LoVo (cell line): Measurements from ENCODE around the gene PPP2CA.
"Not testable (repeated sequence)": the region's sequence is repeated elsewhere in the genome, so short reads cannot be mapped to it uniquely, and the experiment has no call there.

Experiments used
- DNase-seq: peaks from one replicate; pipeline ENCODE4 v3.0.0-alpha.2; 2016; ENCODE audit warnings: low spot score

Gene PPP2CA

GRCh38 chr5:134245101-134245604 is 19.3 kb upstream of the PPP2CA start:
- DNase-seq = peak; percentile 85

DNA sequence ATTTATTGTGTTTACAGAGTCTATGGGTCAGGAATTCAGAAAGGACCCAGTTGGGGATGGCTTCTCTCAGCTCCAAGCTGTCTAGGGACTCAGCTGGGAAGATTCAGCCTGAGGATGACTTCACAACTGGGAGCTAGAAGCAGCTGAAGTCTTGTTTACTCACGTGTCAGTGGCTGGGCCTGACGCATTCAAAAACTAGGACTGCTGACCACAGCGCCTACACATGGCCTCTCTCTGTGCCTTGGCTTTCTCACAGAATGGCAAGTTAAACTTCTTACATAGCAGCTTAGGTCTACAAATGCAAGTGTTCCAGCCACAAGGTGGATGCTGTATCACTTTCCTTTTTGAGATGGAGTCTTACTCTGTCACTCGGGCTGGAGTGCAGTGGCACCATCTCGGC is 16.3 kb upstream of the PPP2CA start:
- no peak for DNase-seq

GRCh38 chr5:134240421-134240962 is 14.6 kb upstream of the PPP2CA start:
- no peak for DNase-seq

DNA sequence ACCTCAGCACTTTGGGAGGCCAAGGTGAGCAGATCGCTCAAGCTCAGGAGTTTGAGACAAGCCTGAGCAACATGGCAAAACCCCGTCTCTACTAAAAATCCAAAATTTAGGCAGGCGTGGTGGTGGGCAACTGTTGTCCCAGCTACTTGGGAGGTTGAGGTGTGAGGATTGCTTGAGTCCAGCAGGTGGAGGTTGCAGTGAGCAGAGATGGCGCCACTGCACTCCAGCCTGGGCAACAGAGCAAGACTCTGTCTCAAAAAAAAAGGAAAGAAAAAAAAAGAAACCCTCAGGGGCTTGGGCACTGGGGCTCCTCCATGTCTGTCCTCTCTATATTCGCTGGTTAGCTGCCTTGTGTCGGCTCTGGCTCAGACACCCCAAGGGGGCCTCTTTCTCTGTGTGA is 10.9 kb upstream of the PPP2CA start:
- no peak for DNase-seq

- DNase-seq = no peak
Observed at GRCh38 chr5:134236318-134236717, 10.4 kb upstream of the PPP2CA start.

- DNase-seq = no peak
Observed at GRCh38 chr5:134228624-134229023, 2.8 kb upstream of the PPP2CA start.

DNA sequence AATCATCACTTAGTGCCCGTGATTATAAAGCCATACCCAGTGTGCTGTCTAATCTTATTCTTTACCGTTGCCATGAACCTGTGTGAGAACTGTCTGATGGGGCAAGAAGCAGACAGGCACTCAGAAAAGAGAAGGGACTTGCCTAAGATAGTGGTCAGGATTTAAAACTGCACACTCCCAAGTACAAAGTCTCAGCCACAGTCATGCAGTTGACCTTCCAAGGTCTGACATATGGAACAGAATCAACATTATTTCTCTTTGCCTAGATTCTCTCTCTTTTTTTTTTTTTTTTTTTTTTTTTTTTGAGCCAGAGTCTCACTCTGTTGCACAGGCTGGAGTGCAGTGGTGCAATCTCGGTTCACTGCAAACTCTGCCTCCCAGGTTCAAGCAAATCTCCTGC is 1.9 kb upstream of the PPP2CA start:
- DNase-seq = no peak

GRCh38 chr5:134227259-134227658 is 1.4 kb upstream of the PPP2CA start:
- peak; percentile 61 for DNase-seq

GRCh38 chr5:134226441-134227192 is 744 bp upstream of the PPP2CA start:
- DNase-seq = no peak

DNA sequence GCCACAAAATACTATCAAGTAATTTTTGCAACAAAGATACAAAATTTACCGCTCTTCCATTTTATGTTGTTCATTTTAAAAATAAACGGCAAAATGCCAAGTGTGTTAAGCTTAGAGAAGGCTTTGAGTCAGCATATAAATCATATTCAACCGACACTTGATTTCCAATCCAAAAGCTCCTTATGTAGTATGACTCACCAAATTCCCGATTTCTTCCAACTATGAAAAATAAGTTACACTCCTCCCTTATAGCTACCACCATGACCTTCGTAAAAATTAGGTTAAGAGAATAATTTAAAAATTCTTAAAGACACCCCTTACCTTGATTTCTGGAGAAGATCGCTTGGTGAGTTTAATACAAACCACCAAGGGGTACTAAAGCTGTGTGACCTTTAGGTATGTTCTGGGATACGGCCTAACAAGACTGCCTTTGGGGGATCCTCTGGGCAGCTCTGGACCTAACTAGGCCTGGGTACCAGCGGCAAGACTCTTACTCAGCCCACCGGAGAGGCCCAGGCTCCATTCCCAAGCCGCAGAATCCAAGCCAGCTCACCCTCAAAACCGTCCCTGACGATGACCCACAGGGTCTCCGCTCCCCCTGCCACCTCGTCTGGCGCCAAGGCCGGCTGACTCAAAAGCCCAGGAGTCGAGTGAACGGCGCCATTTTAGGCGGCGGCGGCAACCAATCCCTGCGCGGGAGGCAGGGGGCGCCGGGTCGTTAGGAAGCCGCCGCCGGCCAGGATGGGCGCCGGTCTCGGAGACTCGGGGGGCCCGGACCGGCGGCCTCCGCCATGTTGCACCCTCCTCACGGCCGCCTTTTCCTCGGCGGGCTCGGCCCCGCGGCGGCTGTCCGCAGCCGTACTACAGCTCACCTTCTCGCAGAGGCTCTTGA is 739 bp downstream of the PPP2CA start:
- peak; percentile 67 for DNase-seq

DNA sequence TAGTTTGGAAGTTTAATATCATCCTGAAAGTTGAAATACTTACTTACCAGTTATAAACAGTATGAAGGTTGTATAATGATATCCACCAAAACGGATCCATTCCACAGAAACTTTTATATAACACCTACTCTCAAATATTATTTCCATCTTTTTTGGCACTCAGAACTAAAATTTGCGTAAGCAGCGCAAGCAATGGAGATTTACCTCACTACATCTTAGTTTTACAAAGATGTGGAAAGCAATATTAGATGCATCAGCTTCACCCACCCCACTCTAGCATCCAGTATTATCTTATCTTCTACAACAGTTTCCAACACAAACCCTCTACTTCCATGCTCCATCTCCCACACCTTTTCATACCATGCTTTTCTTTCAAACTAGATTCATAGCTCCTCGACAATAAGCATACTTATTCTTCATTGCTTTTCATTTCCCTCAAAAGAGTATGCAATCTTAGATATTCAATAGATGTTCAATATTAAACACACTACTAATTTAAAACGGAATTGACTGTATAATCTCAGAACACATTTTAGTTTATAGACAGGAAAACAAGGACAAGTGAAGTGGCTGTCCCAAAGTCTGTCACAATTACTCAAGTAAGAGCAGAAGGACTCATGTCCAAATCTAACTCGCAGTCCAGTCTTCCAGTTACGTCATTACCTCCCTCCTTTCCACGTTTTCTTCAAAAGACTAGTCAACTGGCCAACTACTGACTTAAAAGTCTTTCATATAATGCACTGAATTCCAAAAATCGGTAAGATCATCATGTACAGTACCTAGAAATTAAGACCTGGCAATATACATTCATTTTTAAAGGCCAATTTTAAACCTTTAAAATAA is 2.2 kb downstream of the PPP2CA start:
- no peak for DNase-seq

DNA sequence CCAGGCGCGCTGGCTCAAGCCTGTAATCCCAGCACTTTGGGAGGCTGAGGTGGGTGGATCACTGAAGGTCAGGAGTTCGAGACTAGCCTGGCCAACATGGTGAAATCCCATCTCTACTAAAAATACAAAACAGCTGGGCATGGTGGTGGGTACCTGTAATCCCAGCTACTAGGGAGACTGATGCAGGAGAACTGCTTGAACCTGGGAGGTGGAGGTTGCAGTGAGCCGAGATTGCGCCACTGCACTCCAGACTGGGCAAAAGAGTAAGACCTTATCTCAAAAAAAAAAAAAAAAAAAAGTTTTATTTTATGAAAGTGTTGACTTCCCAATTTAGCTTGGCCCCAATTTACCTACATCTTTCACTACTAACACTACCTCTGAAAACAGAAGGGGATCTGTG is 4.2 kb downstream of the PPP2CA start:
- DNase-seq = not testable (repeated sequence)

GRCh38 chr5:134215757-134216156 is 10.1 kb downstream of the PPP2CA start:
- DNase-seq = no peak

GRCh38 chr5:134211263-134212031 is 14.4 kb downstream of the PPP2CA start:
- not testable (repeated sequence) for DNase-seq

GRCh38 chr5:134209477-134210245 is 16.2 kb downstream of the PPP2CA start:
- DNase-seq = no peak

- DNase-seq = no peak
Observed at GRCh38 chr5:134207696-134208095, 18.2 kb downstream of the PPP2CA start.

DNA sequence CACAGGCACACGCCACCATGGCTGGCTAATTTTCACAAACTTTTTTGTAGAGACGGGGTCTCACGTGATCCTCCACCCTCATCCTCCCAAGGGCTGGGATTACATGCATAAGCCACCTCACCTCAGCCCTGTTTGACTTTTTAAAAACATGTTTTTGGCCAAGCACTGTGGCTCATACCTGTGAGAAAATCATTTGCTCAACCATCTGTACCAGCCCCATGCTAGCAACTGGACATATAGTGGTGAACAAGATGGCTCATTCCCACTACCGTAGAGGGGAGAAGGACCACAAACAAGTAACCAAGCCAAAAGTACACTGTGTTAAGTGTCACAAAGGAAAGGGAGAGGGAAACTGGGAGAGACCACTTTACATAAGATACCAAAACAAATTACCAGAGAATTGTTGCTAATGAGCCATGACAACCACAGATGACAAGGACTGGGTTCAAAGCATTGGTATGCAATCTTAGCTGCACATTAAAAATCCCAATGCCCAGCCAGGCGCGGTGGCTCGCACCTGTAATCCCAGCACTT is 19.2 kb downstream of the PPP2CA start:
- no peak for DNase-seq

GRCh38 chr5:134204575-134204974 is 21.3 kb downstream of the PPP2CA start:
- DNase-seq = no peak

DNA sequence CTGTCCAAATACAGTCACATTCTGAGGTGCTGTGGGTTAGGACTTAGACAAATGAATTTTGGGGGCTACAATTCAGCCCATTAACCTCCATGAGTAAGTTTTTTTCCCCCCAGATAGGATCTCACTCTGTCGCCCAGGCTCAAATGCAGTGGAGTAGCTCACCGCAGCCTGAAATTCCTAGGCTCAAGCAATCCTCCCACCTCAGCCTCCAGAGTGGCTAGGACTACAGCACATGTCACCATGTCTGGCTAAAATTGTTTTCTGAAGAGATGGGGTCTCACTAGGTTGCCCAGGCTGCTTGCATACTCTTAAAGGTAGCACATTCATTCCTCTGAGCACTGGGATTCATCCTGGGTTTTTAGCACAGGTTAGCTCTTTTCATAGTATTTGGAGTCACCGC is 22.2 kb downstream of the PPP2CA start:
- no peak for DNase-seq

DNA sequence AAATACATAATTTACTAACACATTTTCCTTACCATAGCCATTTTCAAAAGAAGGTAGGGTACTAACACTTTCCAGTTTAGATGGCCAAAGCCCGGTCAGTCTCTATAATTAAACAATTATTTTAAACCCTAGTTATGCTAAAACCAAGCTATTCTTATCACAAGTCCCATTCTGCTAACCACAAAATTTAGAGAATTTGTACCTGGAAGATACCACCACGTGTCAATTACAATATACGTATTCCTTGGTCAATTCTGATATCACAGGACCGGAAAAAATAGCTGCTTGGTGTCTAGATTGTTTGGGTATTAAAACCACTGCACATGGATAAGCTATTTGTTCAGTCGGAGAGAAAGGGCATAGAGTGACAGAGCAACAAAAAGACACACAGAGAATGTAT is 30.2 kb downstream of the PPP2CA start:
- no peak for DNase-seq
